ENCODE data around the gene C1QA. TPM values are rescaled to one million over a fixed set of nuclear protein-coding genes. Genes with fewer than 3 reads are reported as not detected.

The C1QA gene
- total RNA-seq, 1 experiment from 2014 or later, result not detected

DNA sequence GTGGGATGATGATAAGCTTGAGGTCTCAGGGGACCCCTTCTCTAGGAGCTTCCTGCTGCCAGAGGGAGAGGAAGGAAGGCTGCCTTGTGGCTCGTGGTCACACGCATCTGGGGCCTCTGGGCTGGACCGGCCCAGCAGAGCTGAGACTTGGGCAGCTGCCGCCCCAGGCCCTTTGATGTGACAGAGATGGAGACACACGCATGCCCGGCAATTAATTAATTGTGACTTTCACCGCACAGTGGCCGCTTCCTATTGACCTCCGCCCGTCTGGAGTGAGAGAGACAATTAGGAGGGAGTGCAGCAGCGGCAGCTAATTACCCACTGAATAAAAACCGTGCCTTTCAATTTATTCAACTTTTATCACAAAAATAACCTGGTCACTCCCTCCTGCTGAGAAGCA lies 16.6 kb upstream of the C1QA start:
- H3K9me2 ChIP-seq (ENCODE audit: insufficient read depth), result no peaks in the 10 kb centered on the region
- no peaks in the 10 kb centered on the region for H3K79me2 ChIP-seq (ENCODE audit: low read depth)
- no peaks in the 10 kb centered on the region for H3F3A ChIP-seq (ENCODE audit: insufficient read depth, low read depth)
- CTCF ChIA-PET, result no interaction called here
- POLR2A ChIA-PET (ENCODE audit: unreplicated experiment), result no interaction called here
- no peaks in the 10 kb centered on the region for H3K36me3 ChIP-seq (ENCODE audit: low read depth)
- H4K20me1 ChIP-seq (ENCODE audit: insufficient read depth), result no peaks in the 10 kb centered on the region
- no peak for DNase-seq
- peaks cover 83% of the 10 kb centered on the region for H3K27me3 ChIP-seq (ENCODE audit: insufficient read depth, low read depth)
- no peaks in the 10 kb centered on the region for H3K4me1 ChIP-seq (replicated peaks; ENCODE audit: insufficient read depth)
- H3K4me2 ChIP-seq, result no peak overlapping the region
- no peaks in the 10 kb centered on the region for H3K9me3 ChIP-seq (ENCODE audit: insufficient read depth, low read depth)
- no peak overlapping the region for H3K27ac ChIP-seq
- intact Hi-C loops (cut with micrococcal nuclease; ENCODE audit: unreplicated experiment), result no loop called here
- BruUV-seq (replicated peaks), result no TSS peak
- TF ChIP-seq, protein P1, sequence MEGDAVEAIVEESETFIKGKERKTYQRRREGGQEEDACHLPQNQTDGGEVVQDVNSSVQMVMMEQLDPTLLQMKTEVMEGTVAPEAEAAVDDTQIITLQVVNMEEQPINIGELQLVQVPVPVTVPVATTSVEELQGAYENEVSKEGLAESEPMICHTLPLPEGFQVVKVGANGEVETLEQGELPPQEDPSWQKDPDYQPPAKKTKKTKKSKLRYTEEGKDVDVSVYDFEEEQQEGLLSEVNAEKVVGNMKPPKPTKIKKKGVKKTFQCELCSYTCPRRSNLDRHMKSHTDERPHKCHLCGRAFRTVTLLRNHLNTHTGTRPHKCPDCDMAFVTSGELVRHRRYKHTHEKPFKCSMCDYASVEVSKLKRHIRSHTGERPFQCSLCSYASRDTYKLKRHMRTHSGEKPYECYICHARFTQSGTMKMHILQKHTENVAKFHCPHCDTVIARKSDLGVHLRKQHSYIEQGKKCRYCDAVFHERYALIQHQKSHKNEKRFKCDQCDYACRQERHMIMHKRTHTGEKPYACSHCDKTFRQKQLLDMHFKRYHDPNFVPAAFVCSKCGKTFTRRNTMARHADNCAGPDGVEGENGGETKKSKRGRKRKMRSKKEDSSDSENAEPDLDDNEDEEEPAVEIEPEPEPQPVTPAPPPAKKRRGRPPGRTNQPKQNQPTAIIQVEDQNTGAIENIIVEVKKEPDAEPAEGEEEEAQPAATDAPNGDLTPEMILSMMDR (conservative IDR thresholded peaks at IDR 0.05), result no peak
- no peak for TF ChIP-seq EZH2 (IDR thresholded peaks at IDR 0.05; ENCODE audit: low read depth)
- H3K4me3 ChIP-seq, result no peak overlapping the region
- H2AFZ ChIP-seq, result no peak overlapping the region

DNA sequence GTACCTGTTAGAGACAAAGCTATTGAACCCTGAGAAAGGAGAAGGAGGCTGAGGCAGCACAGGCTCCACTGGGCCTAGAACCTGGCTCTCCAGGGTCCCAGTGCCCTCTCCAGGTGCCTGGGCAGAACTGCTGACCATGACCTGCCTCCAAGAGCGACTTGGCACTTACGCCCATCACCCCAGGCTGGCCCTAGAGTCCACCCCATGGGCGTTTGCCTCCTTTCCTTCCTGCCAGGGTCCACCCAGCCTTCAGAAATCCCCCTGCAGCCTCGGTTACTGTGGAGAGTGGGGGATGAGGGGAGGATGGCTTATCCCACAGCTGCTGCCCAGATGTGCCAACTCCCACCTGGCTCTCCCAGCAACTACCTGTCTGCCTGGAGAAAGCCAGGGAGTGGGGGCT lies 14.7 kb upstream of the C1QA start:
- DNase-seq, result no peak
- H3K27me3 ChIP-seq (ENCODE audit: insufficient read depth, low read depth), result peaks cover 84% of the 10 kb centered on the region
- BruUV-seq (replicated peaks), result no TSS peak
- no peaks in the 10 kb centered on the region for H3K4me1 ChIP-seq (replicated peaks; ENCODE audit: insufficient read depth)
- POLR2A ChIA-PET (ENCODE audit: unreplicated experiment), result no interaction called here
- H3K4me3 ChIP-seq, result no peak overlapping the region
- no peaks in the 10 kb centered on the region for H3F3A ChIP-seq (ENCODE audit: insufficient read depth, low read depth)
- intact Hi-C loops (cut with micrococcal nuclease; ENCODE audit: unreplicated experiment), result no loop called here
- H3K79me2 ChIP-seq (ENCODE audit: low read depth), result no peaks in the 10 kb centered on the region
- no peak overlapping the region for H2AFZ ChIP-seq
- H3K27ac ChIP-seq, result no peak overlapping the region
- H3K9me2 ChIP-seq (ENCODE audit: insufficient read depth), result no peaks in the 10 kb centered on the region
- no peaks in the 10 kb centered on the region for H4K20me1 ChIP-seq (ENCODE audit: insufficient read depth)
- H3K9me3 ChIP-seq (ENCODE audit: insufficient read depth, low read depth), result no peaks in the 10 kb centered on the region
- no peak overlapping the region for H3K4me2 ChIP-seq
- TF ChIP-seq, protein P1 (conservative IDR thresholded peaks at IDR 0.05), result no peak
- TF ChIP-seq EZH2 (IDR thresholded peaks at IDR 0.05; ENCODE audit: low read depth), result no peak
- no peaks in the 10 kb centered on the region for H3K36me3 ChIP-seq (ENCODE audit: low read depth)
- CTCF ChIA-PET, result no interaction called here

GRCh38 chr1:22625262-22625925 lies 11.0 kb upstream of the C1QA start:
- POLR2A ChIA-PET (ENCODE audit: unreplicated experiment), result no interaction called here
- H3K79me2 ChIP-seq (ENCODE audit: low read depth), result no peaks in the 10 kb centered on the region
- no peak overlapping the region for H3K4me3 ChIP-seq
- TF ChIP-seq, protein P1 (conservative IDR thresholded peaks at IDR 0.05), result no peak
- TF ChIP-seq EZH2 (IDR thresholded peaks at IDR 0.05; ENCODE audit: low read depth), result no peak
- BruUV-seq (replicated peaks), result no TSS peak
- no peaks in the 10 kb centered on the region for H3K36me3 ChIP-seq (ENCODE audit: low read depth)
- no peak for DNase-seq
- intact Hi-C loops (cut with micrococcal nuclease; ENCODE audit: unreplicated experiment), result no loop called here
- no peak overlapping the region for H2AFZ ChIP-seq
- no peaks in the 10 kb centered on the region for H3K9me2 ChIP-seq (ENCODE audit: insufficient read depth)
- H3K4me1 ChIP-seq (replicated peaks; ENCODE audit: insufficient read depth), result no peaks in the 10 kb centered on the region
- no peaks in the 10 kb centered on the region for H3F3A ChIP-seq (ENCODE audit: insufficient read depth, low read depth)
- H3K4me2 ChIP-seq, result no peak overlapping the region
- CTCF ChIA-PET, result no interaction called here
- peaks cover 67% of the 10 kb centered on the region for H3K27me3 ChIP-seq (ENCODE audit: insufficient read depth, low read depth)
- no peaks in the 10 kb centered on the region for H4K20me1 ChIP-seq (ENCODE audit: insufficient read depth)
- H3K27ac ChIP-seq, result no peak overlapping the region
- no peaks in the 10 kb centered on the region for H3K9me3 ChIP-seq (ENCODE audit: insufficient read depth, low read depth)
